ENCODE results near the gene GAREM1.

Gene GAREM1

GRCh38 chr18:32455361-32455760, 15.3 kb downstream of the GAREM1 start:
- DNase-seq, result no peak

- no peak for DNase-seq
Measured at GRCh38 chr18:32454593-32454992, 16.1 kb downstream of the GAREM1 start.

- DNase-seq, result no peak
Measured at GRCh38 chr18:32450874-32451273, 19.8 kb downstream of the GAREM1 start.

- DNase-seq, result no peak
Measured at GRCh38 chr18:32450026-32450691, 20.5 kb downstream of the GAREM1 start.

GRCh38 chr18:32446780-32447179, 23.9 kb downstream of the GAREM1 start:
- DNase-seq, result no peak

GRCh38 chr18:32445846-32446245, 24.8 kb downstream of the GAREM1 start:
- no peak for DNase-seq

- no peak for DNase-seq
Measured at GRCh38 chr18:32443706-32444215, 26.9 kb downstream of the GAREM1 start.

GRCh38 chr18:32443033-32443705, 27.5 kb downstream of the GAREM1 start:
- DNase-seq, result peak; percentile 36

- no peak for DNase-seq
Measured at GRCh38 chr18:32442575-32442974, 28.1 kb downstream of the GAREM1 start.

- DNase-seq, result no peak
Measured at GRCh38 chr18:32441533-32441932, 29.1 kb downstream of the GAREM1 start.

- no peak for DNase-seq
Measured at GRCh38 chr18:32440518-32440917, 30.2 kb downstream of the GAREM1 start.

GRCh38 chr18:32439802-32440201, 30.9 kb downstream of the GAREM1 start:
- DNase-seq, result no peak

GRCh38 chr18:32439241-32439640, 31.4 kb downstream of the GAREM1 start:
- DNase-seq, result no peak

GRCh38 chr18:32438173-32438572, 32.5 kb downstream of the GAREM1 start:
- DNase-seq, result no peak

- DNase-seq, result no peak
Measured at GRCh38 chr18:32437100-32437834, 33.4 kb downstream of the GAREM1 start.

- no peak for DNase-seq
Measured at GRCh38 chr18:32435631-32436500, 34.8 kb downstream of the GAREM1 start.

GRCh38 chr18:32431753-32432152, 38.9 kb downstream of the GAREM1 start:
- no peak for DNase-seq

GRCh38 chr18:32429402-32429801, 41.3 kb downstream of the GAREM1 start:
- DNase-seq, result no peak

- DNase-seq, result no peak
Measured at GRCh38 chr18:32427084-32427900, 43.4 kb downstream of the GAREM1 start.

GRCh38 chr18:32425466-32425865, 45.2 kb downstream of the GAREM1 start:
- no peak for DNase-seq

- DNase-seq, result no peak
Measured at GRCh38 chr18:32424696-32425095, 46.0 kb downstream of the GAREM1 start.

All from NCI-H187 treated with DMSO at 0.1 percent for 48 hours (cell line).